Measurements from ENCODE around the gene FRMD4A. TPM values are rescaled to one million over a fixed set of nuclear protein-coding genes. Genes with fewer than 3 reads are reported as not detected.

FRMD4A gene
- total and polyA plus RNA-seq, 7 donors, result 3.0 to 27.8 (median 14.4) TPM

DNA sequence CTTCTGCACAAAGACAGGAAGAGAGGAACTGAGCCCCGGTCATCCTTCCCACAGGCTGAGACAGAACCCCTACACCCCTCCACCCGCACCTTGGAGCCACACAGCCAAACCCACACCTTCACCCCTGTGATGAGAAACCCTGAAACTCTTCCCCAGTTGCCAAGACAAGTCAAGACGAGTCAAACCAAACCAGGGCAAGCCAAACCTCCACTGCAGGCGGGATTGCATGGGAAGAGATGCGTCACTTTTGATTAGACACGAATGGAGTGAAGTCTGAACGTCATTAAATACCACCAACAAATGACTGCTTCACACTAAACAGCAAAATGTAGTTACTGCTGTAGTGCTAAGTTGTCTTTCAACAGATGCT is 670.2 kb downstream of the FRMD4A start:
- H3K9me3 ChIP-seq, result no peaks in the 10 kb centered on the region
- peak overlapping the region; percentile 3 to 73 (median 61) for H3K27ac ChIP-seq
- DNase-seq, result no peak
- peaks cover 0 to 74% (median 17%) of the 10 kb centered on the region in 4 donors for H3K36me3 ChIP-seq
- no peaks in the 10 kb centered on the region for H3K27me3 ChIP-seq
- intact Hi-C loops (cut with DNase I), result loop anchor here (1.0 to 5.0 kb wide), 3 partner anchors 48 to 118 kb away; no protein-coding TSS in a partner anchor
- H3K4me1 ChIP-seq, result peaks cover 0 to 36% (median 17%) of the 10 kb centered on the region in 4 donors
- no peak overlapping the region for H3K4me3 ChIP-seq
- TF ChIP-seq EP300 (IDR thresholded peaks at IDR 0.05), result no peak
- TF ChIP-seq POLR2AphosphoS5 (IDR thresholded peaks at IDR 0.05), result no peak
- TF ChIP-seq, protein P1, sequence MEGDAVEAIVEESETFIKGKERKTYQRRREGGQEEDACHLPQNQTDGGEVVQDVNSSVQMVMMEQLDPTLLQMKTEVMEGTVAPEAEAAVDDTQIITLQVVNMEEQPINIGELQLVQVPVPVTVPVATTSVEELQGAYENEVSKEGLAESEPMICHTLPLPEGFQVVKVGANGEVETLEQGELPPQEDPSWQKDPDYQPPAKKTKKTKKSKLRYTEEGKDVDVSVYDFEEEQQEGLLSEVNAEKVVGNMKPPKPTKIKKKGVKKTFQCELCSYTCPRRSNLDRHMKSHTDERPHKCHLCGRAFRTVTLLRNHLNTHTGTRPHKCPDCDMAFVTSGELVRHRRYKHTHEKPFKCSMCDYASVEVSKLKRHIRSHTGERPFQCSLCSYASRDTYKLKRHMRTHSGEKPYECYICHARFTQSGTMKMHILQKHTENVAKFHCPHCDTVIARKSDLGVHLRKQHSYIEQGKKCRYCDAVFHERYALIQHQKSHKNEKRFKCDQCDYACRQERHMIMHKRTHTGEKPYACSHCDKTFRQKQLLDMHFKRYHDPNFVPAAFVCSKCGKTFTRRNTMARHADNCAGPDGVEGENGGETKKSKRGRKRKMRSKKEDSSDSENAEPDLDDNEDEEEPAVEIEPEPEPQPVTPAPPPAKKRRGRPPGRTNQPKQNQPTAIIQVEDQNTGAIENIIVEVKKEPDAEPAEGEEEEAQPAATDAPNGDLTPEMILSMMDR (IDR thresholded peaks at IDR 0.05), result no peak
- TF ChIP-seq POLR2A (IDR thresholded peaks at IDR 0.05), result no peak
- WGBS, 2 donors, result 68 to 74% methylated on average over 7 of the region's 7 CpGs

DNA sequence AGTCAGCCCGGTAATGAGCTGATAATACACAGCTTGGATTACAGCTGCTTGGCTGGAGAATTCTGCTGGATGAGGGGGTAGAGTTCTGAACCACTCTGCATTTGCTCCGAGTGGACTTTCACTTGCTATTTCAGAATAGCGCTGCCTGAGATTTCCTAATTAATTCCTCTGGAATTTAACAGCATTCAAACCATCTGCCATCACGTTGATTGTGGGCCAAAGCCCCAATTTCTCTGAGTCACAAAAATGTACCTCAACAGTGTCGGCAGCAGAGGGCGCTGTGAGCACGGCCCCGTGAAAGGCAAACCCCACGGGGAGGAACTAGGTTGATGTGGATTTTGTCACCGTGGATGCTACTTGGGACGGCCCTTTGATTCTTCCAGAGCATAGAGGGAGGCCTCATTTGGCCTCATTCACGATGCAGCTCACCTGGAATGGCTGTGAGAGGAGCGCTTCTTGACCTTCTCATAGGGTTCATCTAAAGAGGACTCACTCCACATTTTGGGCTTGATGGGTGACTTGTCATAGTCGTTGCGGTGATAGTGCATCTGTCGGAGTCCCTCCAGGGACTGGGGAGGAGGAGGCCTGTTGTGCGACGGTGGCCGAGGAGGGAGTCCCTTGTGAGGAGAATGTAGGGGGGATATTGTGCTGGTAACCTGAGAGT is 670.7 kb downstream of the FRMD4A start:
- no peak overlapping the region for H3K4me3 ChIP-seq
- peaks cover 0 to 72% (median 17%) of the 10 kb centered on the region in 4 donors for H3K36me3 ChIP-seq
- no peaks in the 10 kb centered on the region for H3K9me3 ChIP-seq
- peak; percentile 85 for DNase-seq
- 34 to 39% methylated on average over 19 of the region's 19 CpGs for WGBS, 2 donors
- TF ChIP-seq EP300 (IDR thresholded peaks at IDR 0.05) (no peak), POLR2AphosphoS5 (IDR thresholded peaks at IDR 0.05) (peak in 2 of 4 donors; percentile 10 to 29), POLR2A (IDR thresholded peaks at IDR 0.05) (no peak)
- TF ChIP-seq, protein P1 (IDR thresholded peaks at IDR 0.05), result peak; percentile 86 to 90 (median 88)
- intact Hi-C loops (cut with DNase I), result loop anchor here (1.0 to 5.0 kb wide), 3 partner anchors 48 to 118 kb away; no protein-coding TSS in a partner anchor
- peak overlapping the region; percentile 45 to 73 (median 61) for H3K27ac ChIP-seq
- H3K4me1 ChIP-seq, result peaks cover 0 to 36% (median 17%) of the 10 kb centered on the region in 4 donors
- no peaks in the 10 kb centered on the region for H3K27me3 ChIP-seq

DNA sequence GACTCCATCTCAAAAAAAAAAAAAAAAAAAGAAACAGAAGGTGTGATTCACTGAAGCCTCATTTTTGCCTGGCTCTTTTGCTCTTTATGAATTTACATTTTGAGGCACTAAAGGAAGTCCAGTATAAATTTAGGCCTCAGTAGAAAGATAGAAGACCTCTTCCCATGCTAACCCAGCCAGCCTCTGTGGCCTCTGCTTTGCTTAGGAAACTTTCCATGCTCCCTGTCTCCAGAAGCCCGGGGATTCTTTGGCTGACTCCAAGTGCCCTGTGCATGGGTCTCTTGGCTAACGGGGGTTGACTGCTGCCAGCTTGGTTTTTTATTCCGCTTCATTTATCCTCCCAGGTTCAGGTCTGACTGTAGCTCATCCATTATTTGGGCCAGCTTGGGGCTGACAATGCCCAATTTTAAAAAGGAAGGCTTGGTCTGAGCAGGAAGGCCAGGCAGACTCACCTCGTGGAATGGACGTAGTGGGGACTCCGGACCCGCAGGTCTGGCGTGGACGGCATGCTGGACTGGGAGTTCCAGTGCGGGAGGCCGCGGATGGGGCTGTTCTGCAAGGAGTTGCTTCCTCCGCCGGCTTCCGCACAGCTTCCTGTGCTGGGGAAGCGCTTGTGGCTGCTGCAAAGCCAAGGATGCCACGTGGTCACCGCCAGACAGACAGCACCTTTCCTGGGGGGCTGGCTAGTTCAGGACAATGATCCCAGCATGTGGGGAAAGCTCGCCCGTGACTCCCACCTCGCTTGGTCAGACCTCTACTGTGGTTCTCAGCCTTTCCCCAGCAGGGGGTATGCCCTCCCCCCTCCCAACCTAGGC is 671.6 kb downstream of the FRMD4A start:
- peak; percentile 76 for DNase-seq
- H3K4me3 ChIP-seq, result no peak overlapping the region
- peaks cover 0 to 36% (median 17%) of the 10 kb centered on the region in 4 donors for H3K4me1 ChIP-seq
- TF ChIP-seq POLR2A (IDR thresholded peaks at IDR 0.05) (no peak), EP300 (IDR thresholded peaks at IDR 0.05) (no peak), POLR2AphosphoS5 (IDR thresholded peaks at IDR 0.05) (no peak)
- TF ChIP-seq, protein P1 (IDR thresholded peaks at IDR 0.05), result no peak
- intact Hi-C loops (cut with DNase I), result no loop called here
- no peaks in the 10 kb centered on the region for H3K9me3 ChIP-seq
- H3K27me3 ChIP-seq, result no peaks in the 10 kb centered on the region
- 63 to 87% methylated on average over 21 of the region's 21 CpGs for WGBS, 2 donors
- H3K27ac ChIP-seq, result peak overlapping the region; percentile 45 to 73 (median 61)
- peaks cover 0 to 73% (median 18%) of the 10 kb centered on the region in 4 donors for H3K36me3 ChIP-seq

DNA sequence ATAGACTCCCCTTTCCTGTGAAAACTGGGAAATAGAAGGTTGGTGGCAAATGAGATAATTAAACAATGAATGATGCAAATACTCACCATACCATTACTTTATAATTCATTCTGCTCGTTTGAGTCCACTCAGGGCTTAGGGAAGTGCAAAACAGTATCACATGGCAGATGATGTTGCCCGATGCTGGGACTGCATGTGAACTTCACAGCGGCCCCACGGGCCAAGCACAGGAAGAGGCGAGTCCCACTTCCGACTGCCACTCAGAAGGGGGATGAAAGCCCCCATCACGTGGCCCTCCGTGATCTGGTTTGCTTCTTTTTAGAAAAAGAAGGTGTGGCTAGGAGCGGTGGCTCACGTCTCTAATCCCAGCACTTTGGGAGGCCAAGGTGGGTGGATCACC is 672.5 kb downstream of the FRMD4A start:
- no peak for TF ChIP-seq EP300 (IDR thresholded peaks at IDR 0.05)
- TF ChIP-seq, protein P1 (IDR thresholded peaks at IDR 0.05), result no peak
- TF ChIP-seq POLR2A (IDR thresholded peaks at IDR 0.05), result no peak
- no peak for TF ChIP-seq POLR2AphosphoS5 (IDR thresholded peaks at IDR 0.05)
- H3K4me1 ChIP-seq, result peaks cover 0 to 33% (median 17%) of the 10 kb centered on the region in 4 donors
- H3K27me3 ChIP-seq, result no peaks in the 10 kb centered on the region
- 67 to 87% methylated on average over 10 of the region's 10 CpGs for WGBS, 2 donors
- intact Hi-C loops (cut with DNase I), result no loop called here
- no peak overlapping the region for H3K4me3 ChIP-seq
- H3K27ac ChIP-seq, result peak overlapping the region in 2 of 4 donors; percentile 71 to 73
- no peaks in the 10 kb centered on the region for H3K9me3 ChIP-seq
- DNase-seq, result peak; percentile 22
- peaks cover 0 to 73% (median 25%) of the 10 kb centered on the region in 4 donors for H3K36me3 ChIP-seq
